ENCODE results near the gene NEK11. TPM values are rescaled to one million over a fixed set of nuclear protein-coding genes. Genes with fewer than 3 reads are reported as not detected.

NEK11 gene
- total RNA-seq, 2 donors from 2014 or later, result 7.4 to 14.0 TPM

GRCh38 chr3:131386429-131387165 is 359.9 kb downstream of the NEK11 start:
- DNase-seq (ENCODE audit: low spot score), result peak; percentile 12
- Histone ChIP-seq H3K36me3 (no peaks in the 10 kb centered on the region), H3K9me3 (no peaks in the 10 kb centered on the region), H3K27me3 (replicated peaks; ENCODE audit: insufficient read depth) (no peaks in the 10 kb centered on the region), H3K4me3 (no peak overlapping the region), H3K4me1 (replicated peaks) (no peaks in the 10 kb centered on the region), H3K27ac (no peak overlapping the region)
- intact Hi-C loops (cut with DNase I), result loop anchor here (10.0 kb wide), 1 partner anchor 1028 kb away; the partner anchor contains the start of gene DNAJC13
- 63% methylated on average over 6 of the region's 6 CpGs for WGBS
- TF ChIP-seq POLR2A (IDR thresholded peaks at IDR 0.05) (no peak), POLR2AphosphoS5 (IDR thresholded peaks at IDR 0.05) (no peak), CTCF (IDR thresholded peaks at IDR 0.05) (no peak)

- H3K36me3 ChIP-seq, result no peaks in the 10 kb centered on the region
- H3K27ac ChIP-seq, result no peak overlapping the region
- H3K9me3 ChIP-seq, result no peaks in the 10 kb centered on the region
- DNase-seq (ENCODE audit: low spot score), result no peak
- H3K27me3 ChIP-seq (replicated peaks; ENCODE audit: insufficient read depth), result no peaks in the 10 kb centered on the region
- intact Hi-C loops (cut with DNase I), result loop anchor here (10.0 kb wide), 1 partner anchor 1027 kb away; the partner anchor contains the start of gene DNAJC13
- TF ChIP-seq POLR2A (IDR thresholded peaks at IDR 0.05) (no peak), POLR2AphosphoS5 (IDR thresholded peaks at IDR 0.05) (no peak), CTCF (IDR thresholded peaks at IDR 0.05) (no peak)
- WGBS, result 24% methylated on average over 1 of the region's 1 CpG
- no peak overlapping the region for H3K4me3 ChIP-seq
- H3K4me1 ChIP-seq (replicated peaks), result no peaks in the 10 kb centered on the region
Observed at GRCh38 chr3:131387796-131388489, 361.3 kb downstream of the NEK11 start.

- 50% methylated on average over 2 of the region's 2 CpGs for WGBS
- no peak overlapping the region for H3K27ac ChIP-seq
Observed at GRCh38 chr3:131388490-131388799, 361.8 kb downstream of the NEK11 start.

GRCh38 chr3:131390331-131390730 is 363.7 kb downstream of the NEK11 start:
- Histone ChIP-seq H3K4me1 (replicated peaks) (no peaks in the 10 kb centered on the region), H3K27me3 (replicated peaks; ENCODE audit: insufficient read depth) (no peaks in the 10 kb centered on the region), H3K36me3 (no peaks in the 10 kb centered on the region), H3K27ac (no peak overlapping the region), H3K4me3 (no peak overlapping the region), H3K9me3 (no peaks in the 10 kb centered on the region)
- no peak for DNase-seq (ENCODE audit: low spot score)
- no peak for TF ChIP-seq POLR2AphosphoS5 (IDR thresholded peaks at IDR 0.05)
- TF ChIP-seq POLR2A (IDR thresholded peaks at IDR 0.05), result no peak
- TF ChIP-seq CTCF (IDR thresholded peaks at IDR 0.05), result no peak
- intact Hi-C loops (cut with DNase I), result no loop called here
- 87% methylated on average over 2 of the region's 2 CpGs for WGBS

More at GRCh38 chr3:131388490-131388799, 361.8 kb downstream of the NEK11 start:
- H3K4me1 ChIP-seq (replicated peaks), result no peaks in the 10 kb centered on the region
- H3K27me3 ChIP-seq (replicated peaks; ENCODE audit: insufficient read depth), result no peaks in the 10 kb centered on the region
- no peaks in the 10 kb centered on the region for H3K9me3 ChIP-seq
- H3K4me3 ChIP-seq, result no peak overlapping the region
- no peaks in the 10 kb centered on the region for H3K36me3 ChIP-seq
- DNase-seq (ENCODE audit: low spot score), result no peak
- intact Hi-C loops (cut with DNase I), result loop anchor here (10.0 kb wide), 1 partner anchor 1026 kb away; the partner anchor contains the start of gene DNAJC13
- TF ChIP-seq CTCF (IDR thresholded peaks at IDR 0.05) (no peak), POLR2AphosphoS5 (IDR thresholded peaks at IDR 0.05) (no peak), POLR2A (IDR thresholded peaks at IDR 0.05) (no peak)

All from prostate gland (tissue), 2 donors.